HG02610 (cell line): ENCODE measurements around the gene MAPT.

Experiments used
- ATAC-seq: cut with Tn5 transposase; IDR thresholded peaks from one replicate; pipeline ENCODE4 v1.9.1; 2021; ENCODE audit warnings: mild to moderate bottlenecking, moderate library complexity; ENCODE audit not compliant: unreplicated experiment

Gene MAPT

DNA sequence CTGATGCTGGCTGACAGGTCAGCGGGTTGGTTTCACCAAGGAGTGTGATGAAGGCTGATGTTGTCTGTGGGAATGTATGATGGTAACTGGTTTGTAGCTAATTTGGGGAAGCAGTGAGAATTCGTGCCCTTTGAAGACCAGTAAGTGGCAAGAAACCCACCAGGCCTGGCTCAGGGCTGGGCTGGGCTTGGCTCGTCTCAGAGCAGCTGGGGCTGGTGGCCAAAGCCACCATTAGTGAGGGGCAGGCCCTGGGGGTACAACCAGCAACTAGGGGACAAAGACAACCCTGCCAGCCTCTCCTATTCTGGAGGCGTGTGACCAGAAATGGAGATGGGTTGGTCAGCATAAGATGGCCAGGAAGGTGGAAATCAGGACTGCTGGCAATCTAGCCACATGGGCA, 91.7 kb downstream of the MAPT start:
- ATAC-seq, result no peak

DNA sequence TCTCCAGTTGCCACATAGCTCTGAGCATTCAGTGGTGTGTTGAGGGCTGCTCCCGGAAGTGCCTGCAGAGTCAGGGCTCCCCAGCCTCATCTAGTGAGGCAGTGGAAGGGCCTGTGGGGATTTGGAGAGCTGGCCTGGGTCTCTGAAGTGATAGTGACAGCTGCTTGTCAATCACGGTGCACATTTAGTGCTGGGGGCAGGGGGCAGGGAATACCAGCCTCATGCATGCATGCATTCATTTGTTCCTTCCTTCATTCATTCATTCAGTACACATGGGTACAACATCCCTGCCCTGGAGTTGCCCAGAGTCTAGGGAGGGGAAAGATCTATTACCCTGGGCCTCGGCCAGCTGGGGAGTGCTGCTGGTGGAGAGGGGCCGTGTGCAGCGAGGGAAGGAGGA, 93.4 kb downstream of the MAPT start:
- no peak for ATAC-seq

DNA sequence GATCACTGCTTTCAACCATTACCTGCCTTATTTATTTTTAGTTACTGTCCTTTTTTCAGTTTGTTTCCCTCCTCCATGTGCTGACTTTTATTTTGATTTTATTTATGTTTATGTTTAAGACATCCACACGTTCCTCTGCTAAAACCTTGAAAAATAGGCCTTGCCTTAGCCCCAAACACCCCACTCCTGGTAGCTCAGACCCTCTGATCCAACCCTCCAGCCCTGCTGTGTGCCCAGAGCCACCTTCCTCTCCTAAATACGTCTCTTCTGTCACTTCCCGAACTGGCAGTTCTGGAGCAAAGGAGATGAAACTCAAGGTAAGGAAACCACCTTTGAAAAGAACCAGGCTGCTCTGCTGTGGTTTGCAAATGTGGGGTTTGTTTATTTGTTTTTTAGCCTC, 95.4 kb downstream of the MAPT start:
- no peak for ATAC-seq

DNA sequence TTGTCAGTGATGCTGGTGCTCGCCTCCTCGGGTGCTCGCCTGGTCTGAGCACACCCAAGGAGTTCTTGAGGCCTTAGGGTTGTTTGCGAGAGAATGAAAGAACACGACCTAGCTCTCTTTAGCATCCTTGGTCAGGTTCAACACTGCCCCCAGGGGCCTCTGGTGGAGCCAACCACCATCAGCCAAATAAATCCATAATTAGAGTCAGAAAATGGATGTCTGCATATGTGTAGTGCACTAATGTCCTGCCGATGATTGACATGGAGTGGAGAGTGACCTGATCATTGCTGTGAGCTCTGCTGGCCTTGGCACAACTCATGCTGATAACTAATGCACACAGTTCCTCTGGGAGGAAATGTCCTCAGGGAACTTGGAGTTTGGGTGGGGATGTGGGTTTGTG, 96.5 kb downstream of the MAPT start:
- no peak for ATAC-seq

DNA sequence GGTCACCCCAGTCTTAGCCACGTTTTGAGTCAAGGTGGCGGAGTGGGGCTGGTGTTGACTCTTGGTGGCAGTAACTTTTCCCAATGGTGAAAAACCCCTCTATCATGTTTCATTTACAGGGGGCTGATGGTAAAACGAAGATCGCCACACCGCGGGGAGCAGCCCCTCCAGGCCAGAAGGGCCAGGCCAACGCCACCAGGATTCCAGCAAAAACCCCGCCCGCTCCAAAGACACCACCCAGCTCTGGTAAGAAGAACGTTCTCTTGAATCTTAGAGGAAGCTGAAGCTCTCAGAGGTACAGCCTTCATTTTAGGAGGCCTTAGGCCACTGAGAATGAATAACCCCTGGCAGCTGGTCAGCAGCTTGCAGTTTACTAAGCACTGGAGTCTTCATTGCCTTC, 97.0 kb downstream of the MAPT start:
- no peak for ATAC-seq

DNA sequence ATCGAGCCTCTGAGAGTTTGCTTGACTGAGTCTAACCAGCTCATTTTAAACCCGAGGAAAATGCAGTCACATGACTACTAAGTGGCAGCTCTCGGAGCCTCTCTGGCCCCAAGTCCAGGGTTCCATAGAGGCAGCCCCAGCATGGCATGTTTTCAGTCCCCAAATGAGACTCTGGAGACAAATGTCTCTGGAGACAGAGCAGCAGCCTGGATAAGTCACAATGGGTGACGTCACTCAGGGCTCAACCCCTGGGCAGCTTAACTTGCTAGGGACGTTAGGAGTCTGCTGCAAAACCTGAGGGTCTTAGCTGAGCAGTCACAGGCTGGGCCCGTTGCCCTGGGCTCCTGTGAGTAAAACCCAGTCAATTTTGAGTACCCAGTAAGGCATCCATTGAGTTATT, 97.8 kb downstream of the MAPT start:
- no peak for ATAC-seq

DNA sequence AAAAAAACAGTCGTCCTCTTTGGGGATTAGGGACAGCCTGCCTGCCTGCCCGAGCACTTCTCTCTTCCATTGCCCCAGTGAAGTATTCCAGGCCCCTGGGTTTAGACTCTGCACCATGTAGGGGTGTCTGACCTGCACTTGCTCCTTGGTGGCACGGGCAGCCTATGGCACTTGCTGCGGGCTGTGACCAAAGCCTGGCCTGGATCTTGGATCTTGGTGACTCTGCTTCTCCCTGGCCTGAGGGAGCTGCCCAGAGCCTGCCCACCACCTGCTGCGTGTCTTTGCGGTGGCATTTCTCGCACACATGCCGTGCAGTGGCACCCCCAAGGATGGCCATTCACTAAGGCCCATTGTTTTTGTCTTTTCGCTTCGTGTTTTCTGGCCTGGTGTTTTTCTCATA, 98.5 kb downstream of the MAPT start:
- ATAC-seq, result no peak

DNA sequence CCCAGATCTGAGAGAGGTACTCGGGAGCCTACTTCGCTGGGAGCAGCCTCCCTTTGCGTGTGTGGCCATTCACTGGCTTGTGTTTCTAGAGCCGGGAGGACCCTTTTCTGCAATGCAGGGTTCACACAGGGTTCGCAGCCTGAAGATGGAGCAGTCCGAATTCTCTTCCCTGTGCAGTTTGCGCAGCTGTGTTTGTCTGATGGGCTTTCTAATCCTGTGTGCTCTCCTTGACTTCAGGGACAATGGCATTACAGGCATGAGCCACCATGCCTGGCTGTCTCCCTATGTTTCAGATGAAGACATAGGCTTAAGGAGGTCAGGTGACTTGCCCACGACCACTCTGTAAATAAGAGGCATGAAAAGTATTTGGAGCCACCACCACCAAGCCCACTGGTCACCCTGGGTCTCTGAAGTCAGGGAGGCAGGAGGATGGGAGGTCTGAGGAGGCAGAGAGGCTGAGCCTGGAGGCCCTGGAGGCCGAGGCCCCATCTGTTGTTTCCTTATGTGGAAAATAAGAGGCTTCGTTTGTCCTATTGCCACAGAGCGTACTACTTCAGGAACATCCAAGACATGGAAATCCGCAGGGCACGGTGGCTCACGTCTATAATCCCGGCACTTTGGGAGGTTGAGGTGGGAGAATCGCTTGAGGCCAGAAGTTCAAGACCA, 99.7 kb downstream of the MAPT start:
- no peak for ATAC-seq

DNA sequence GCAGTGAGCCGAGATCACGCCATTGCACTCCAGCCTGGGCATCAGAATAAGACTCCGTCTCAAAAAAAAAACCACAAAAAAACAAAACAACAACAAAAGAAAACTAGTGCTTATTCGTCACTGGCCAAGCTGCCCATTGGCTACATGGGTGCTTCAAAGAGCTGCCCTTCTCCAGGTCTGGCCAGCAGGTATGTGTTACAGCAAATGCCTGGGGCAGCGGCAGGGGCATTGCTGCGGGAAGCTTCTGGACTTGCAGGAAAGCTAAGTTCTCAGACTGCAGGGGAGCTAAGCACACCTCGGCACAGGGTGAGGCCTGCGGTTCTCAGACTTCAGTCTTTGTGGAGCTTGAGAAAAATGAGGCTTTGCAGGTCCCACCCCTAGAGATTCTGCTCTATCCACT, 100.6 kb downstream of the MAPT start:
- no peak for ATAC-seq

DNA sequence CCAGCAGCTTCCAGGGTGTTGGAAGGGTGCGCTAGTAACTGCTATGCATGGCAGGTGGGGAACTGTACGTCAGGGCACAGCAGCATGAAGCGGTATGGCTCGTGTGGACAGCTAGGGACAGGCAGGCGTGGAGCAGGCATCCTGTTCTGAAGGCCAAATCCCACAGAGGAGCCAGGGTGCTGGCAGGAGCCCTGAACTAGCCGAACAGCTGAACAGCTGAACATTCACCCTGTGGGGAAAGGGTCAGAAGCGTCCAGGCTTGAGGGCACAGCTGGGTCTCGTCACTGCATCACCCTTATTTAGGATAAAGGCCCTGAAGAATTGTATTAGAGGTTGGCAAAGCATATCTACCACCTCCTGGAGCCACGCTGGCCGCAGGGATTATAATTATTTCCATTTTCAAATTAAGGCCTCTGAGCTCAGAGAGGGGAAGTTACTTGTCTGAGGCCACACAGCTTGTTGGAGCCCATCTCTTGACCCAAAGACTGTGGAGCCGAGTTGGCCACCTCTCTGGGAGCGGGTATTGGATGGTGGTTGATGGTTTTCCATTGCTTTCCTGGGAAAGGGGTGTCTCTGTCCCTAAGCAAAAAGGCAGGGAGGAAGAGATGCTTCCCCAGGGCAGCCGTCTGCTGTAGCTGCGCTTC, 101.4 kb downstream of the MAPT start:
- ATAC-seq, result no peak

DNA sequence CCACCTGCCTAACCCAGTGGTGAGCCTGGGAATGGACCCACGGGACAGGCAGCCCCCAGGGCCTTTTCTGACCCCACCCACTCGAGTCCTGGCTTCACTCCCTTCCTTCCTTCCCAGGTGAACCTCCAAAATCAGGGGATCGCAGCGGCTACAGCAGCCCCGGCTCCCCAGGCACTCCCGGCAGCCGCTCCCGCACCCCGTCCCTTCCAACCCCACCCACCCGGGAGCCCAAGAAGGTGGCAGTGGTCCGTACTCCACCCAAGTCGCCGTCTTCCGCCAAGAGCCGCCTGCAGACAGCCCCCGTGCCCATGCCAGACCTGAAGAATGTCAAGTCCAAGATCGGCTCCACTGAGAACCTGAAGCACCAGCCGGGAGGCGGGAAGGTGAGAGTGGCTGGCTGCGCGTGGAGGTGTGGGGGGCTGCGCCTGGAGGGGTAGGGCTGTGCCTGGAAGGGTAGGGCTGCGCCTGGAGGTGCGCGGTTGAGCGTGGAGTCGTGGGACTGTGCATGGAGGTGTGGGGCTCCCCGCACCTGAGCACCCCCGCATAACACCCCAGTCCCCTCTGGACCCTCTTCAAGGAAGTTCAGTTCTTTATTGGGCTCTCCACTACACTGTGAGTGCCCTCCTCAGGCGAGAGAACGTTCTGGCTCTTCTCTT, 102.1 kb downstream of the MAPT start:
- ATAC-seq, result no peak

DNA sequence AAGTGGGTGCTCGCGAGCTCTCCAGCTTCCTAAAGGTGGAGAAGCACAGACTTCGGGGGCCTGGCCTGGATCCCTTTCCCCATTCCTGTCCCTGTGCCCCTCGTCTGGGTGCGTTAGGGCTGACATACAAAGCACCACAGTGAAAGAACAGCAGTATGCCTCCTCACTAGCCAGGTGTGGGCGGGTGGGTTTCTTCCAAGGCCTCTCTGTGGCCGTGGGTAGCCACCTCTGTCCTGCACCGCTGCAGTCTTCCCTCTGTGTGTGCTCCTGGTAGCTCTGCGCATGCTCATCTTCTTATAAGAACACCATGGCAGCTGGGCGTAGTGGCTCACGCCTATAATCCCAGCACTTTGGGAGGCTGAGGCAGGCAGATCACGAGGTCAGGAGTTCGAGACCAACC, 102.8 kb downstream of the MAPT start:
- no peak for ATAC-seq

DNA sequence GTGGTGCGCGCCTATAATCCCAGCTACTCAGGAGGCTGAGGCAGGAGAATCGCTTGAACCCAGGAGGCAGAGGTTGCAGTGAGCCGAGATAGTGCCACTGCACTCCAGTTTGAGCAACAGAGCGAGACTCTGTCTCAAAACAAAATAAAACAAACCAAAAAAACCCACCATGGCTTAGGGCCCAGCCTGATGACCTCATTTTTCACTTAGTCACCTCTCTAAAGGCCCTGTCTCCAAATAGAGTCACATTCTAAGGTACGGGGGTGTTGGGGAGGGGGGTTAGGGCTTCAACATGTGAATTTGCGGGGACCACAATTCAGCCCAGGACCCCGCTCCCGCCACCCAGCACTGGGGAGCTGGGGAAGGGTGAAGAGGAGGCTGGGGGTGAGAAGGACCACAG, 103.3 kb downstream of the MAPT start:
- ATAC-seq, result no peak

DNA sequence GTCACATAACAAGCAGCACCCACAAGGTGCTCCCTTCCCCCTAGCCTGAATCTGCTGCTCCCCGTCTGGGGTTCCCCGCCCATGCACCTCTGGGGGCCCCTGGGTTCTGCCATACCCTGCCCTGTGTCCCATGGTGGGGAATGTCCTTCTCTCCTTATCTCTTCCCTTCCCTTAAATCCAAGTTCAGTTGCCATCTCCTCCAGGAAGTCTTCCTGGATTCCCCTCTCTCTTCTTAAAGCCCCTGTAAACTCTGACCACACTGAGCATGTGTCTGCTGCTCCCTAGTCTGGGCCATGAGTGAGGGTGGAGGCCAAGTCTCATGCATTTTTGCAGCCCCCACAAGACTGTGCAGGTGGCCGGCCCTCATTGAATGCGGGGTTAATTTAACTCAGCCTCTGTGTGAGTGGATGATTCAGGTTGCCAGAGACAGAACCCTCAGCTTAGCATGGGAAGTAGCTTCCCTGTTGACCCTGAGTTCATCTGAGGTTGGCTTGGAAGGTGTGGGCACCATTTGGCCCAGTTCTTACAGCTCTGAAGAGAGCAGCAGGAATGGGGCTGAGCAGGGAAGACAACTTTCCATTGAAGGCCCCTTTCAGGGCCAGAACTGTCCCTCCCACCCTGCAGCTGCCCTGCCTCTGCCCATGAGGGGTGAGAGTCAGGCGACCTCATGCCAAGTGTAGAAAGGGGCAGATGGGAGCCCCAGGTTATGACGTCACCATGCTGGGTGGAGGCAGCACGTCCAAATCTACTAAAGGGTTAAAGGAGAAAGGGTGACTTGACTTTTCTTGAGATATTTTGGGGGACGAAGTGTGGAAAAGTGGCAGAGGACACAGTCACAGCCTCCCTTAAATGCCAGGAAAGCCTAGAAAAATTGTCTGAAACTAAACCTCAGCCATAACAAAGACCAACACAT, 104.9 kb downstream of the MAPT start, which contains the start of gene STH:
STH (plus strand) TSS at position 264 of the 913 bp plus-strand sequence; CDS start at position 294, 30 bp downstream.
- no peak for ATAC-seq

DNA sequence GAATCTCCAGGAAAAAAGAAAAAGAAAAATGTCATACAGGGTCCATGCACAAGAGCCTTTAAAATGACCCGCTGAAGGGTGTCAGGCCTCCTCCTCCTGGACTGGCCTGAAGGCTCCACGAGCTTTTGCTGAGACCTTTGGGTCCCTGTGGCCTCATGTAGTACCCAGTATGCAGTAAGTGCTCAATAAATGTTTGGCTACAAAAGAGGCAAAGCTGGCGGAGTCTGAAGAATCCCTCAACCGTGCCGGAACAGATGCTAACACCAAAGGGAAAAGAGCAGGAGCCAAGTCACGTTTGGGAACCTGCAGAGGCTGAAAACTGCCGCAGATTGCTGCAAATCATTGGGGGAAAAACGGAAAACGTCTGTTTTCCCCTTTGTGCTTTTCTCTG, 105.5 kb downstream of the MAPT start:
- no peak for ATAC-seq

DNA sequence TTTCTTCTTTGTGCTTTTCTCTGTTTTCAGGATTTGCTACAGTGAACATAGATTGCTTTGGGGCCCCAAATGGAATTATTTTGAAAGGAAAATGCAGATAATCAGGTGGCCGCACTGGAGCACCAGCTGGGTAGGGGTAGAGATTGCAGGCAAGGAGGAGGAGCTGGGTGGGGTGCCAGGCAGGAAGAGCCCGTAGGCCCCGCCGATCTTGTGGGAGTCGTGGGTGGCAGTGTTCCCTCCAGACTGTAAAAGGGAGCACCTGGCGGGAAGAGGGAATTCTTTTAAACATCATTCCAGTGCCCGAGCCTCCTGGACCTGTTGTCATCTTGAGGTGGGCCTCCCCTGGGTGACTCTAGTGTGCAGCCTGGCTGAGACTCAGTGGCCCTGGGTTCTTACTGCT, 105.9 kb downstream of the MAPT start:
- ATAC-seq, result no peak

DNA sequence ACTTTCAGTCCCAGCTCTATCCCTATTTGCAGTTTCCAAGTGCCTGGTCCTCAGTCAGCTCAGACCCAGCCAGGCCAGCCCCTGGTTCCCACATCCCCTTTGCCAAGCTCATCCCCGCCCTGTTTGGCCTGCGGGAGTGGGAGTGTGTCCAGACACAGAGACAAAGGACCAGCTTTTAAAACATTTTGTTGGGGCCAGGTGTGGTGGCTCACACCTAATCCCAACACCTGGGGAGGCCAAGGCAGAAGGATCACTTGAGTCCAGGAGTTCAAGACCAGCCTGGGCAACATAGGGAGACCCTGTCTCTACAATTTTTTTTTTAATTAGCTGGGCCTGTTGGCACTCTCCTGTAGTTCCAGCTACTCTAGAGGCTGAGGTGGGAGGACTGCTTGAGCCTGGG, 106.4 kb downstream of the MAPT start:
- ATAC-seq, result no peak

DNA sequence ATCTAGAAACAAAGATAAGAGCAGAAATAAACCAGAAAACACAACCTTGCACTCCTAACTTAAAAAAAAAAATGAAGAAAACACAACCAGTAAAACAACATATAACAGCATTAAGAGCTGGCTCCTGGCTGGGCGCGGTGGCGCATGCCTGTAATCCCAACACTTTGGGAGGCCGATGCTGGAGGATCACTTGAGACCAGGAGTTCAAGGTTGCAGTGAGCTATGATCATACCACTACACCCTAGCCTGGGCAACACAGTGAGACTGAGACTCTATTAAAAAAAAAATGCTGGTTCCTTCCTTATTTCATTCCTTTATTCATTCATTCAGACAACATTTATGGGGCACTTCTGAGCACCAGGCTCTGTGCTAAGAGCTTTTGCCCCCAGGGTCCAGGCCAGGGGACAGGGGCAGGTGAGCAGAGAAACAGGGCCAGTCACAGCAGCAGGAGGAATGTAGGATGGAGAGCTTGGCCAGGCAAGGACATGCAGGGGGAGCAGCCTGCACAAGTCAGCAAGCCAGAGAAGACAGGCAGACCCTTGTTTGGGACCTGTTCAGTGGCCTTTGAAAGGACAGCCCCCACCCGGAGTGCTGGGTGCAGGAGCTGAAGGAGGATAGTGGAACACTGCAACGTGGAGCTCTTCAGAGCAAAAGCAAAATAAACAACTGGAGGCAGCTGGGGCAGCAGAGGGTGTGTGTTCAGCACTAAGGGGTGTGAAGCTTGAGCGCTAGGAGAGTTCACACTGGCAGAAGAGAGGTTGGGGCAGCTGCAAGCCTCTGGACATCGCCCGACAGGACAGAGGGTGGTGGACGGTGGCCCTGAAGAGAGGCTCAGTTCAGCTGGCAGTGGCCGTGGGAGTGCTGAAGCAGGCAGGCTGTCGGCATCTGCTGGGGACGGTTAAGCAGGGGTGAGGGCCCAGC, 107.3 kb downstream of the MAPT start:
- ATAC-seq, result no peak

DNA sequence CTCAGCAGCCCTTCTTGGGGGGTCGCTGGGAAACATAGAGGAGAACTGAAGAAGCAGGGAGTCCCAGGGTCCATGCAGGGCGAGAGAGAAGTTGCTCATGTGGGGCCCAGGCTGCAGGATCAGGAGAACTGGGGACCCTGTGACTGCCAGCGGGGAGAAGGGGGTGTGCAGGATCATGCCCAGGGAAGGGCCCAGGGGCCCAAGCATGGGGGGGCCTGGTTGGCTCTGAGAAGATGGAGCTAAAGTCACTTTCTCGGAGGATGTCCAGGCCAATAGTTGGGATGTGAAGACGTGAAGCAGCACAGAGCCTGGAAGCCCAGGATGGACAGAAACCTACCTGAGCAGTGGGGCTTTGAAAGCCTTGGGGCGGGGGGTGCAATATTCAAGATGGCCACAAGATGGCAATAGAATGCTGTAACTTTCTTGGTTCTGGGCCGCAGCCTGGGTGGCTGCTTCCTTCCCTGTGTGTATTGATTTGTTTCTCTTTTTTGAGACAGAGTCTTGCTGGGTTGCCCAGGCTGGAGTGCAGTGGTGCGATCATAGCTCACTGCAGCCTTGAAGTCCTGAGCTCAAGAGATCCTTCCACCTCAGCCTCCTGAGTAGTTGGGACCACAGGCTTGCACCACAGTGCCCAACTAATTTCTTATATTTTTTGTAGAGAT, 108.1 kb downstream of the MAPT start:
- no peak for ATAC-seq

DNA sequence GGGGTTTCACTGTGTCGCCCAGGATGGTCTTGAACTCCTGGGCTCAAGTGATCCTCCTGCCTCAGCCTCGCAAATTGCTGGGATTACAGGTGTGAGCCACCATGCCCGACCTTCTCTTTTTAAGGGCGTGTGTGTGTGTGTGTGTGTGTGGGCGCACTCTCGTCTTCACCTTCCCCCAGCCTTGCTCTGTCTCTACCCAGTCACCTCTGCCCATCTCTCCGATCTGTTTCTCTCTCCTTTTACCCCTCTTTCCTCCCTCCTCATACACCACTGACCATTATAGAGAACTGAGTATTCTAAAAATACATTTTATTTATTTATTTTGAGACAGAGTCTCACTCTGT, 108.6 kb downstream of the MAPT start:
- no peak for ATAC-seq
